ENCODE data around the gene RAB15. TPM values are rescaled to one million over a fixed set of nuclear protein-coding genes. Genes with fewer than 3 reads are reported as not detected.

The RAB15 gene
- total RNA-seq, 1 donor from 2014 or later, result 8.3 TPM

- Histone ChIP-seq H3K9me3 (no peaks in the 10 kb centered on the region), H3K27me3 (no peaks in the 10 kb centered on the region), H3K4me1 (peaks cover 23% of the 10 kb centered on the region), H3K36me3 (no peaks in the 10 kb centered on the region), H3K27ac (no peak overlapping the region), H3K4me3 (peak overlapping the region; percentile 18 to 25)
- DNase-seq (ENCODE audit: extremely low spot score in 2 of 2), result no peak
- intact Hi-C loops (cut with DNase I), result loop anchor here (10.0 kb wide), 2 partner anchors 151 to 841 kb away; no protein-coding TSS in a partner anchor
- TF ChIP-seq POLR2AphosphoS5 (IDR thresholded peaks at IDR 0.05; ENCODE audit: insufficient read depth in 1 of 2, low read depth in 1 of 2) (peak in 1 of 2 donors; percentile 34), CTCF (IDR thresholded peaks at IDR 0.05) (peak; percentile 45 to 90 (median 50)), POLR2A (IDR thresholded peaks at IDR 0.05) (no peak)
Observed at GRCh38 chr14:64983439-64984310, 11.5 kb upstream of the RAB15 start.

- no peaks in the 10 kb centered on the region for H3K36me3 ChIP-seq
- TF ChIP-seq POLR2AphosphoS5 (IDR thresholded peaks at IDR 0.05; ENCODE audit: insufficient read depth in 1 of 2, low read depth in 1 of 2) (no peak), CTCF (IDR thresholded peaks at IDR 0.05) (no peak), POLR2A (IDR thresholded peaks at IDR 0.05) (no peak)
- DNase-seq (ENCODE audit: extremely low spot score in 2 of 2), result no peak
- no peaks in the 10 kb centered on the region for H3K27me3 ChIP-seq
- peaks cover 4% of the 10 kb centered on the region for H3K4me1 ChIP-seq
- no peak overlapping the region for H3K4me3 ChIP-seq
- no peaks in the 10 kb centered on the region for H3K9me3 ChIP-seq
- intact Hi-C loops (cut with DNase I), result loop anchor here (10.0 kb wide), 2 partner anchors 155 to 845 kb away; no protein-coding TSS in a partner anchor
- H3K27ac ChIP-seq, result no peak overlapping the region
Observed at GRCh38 chr14:64979336-64980074, 7.4 kb upstream of the RAB15 start.

GRCh38 chr14:64974563-64974962, 2.4 kb upstream of the RAB15 start:
- H3K9me3 ChIP-seq, result no peaks in the 10 kb centered on the region
- no peak overlapping the region for H3K4me3 ChIP-seq
- H3K36me3 ChIP-seq, result no peaks in the 10 kb centered on the region
- H3K27ac ChIP-seq, result no peak overlapping the region
- no peaks in the 10 kb centered on the region for H3K27me3 ChIP-seq
- intact Hi-C loops (cut with DNase I), result no loop called here
- TF ChIP-seq POLR2A (IDR thresholded peaks at IDR 0.05) (no peak), POLR2AphosphoS5 (IDR thresholded peaks at IDR 0.05; ENCODE audit: insufficient read depth in 1 of 2, low read depth in 1 of 2) (no peak), CTCF (IDR thresholded peaks at IDR 0.05) (no peak)
- no peak for DNase-seq (ENCODE audit: extremely low spot score in 2 of 2)
- H3K4me1 ChIP-seq, result peaks cover 17% of the 10 kb centered on the region

- Histone ChIP-seq H3K27me3 (no peaks in the 10 kb centered on the region), H3K36me3 (no peaks in the 10 kb centered on the region), H3K4me3 (no peak overlapping the region), H3K4me1 (peaks cover 17% of the 10 kb centered on the region), H3K9me3 (no peaks in the 10 kb centered on the region), H3K27ac (no peak overlapping the region)
- DNase-seq (ENCODE audit: extremely low spot score in 2 of 2), result no peak
- intact Hi-C loops (cut with DNase I), result no loop called here
- TF ChIP-seq CTCF (IDR thresholded peaks at IDR 0.05) (no peak), POLR2AphosphoS5 (IDR thresholded peaks at IDR 0.05; ENCODE audit: insufficient read depth in 1 of 2, low read depth in 1 of 2) (no peak), POLR2A (IDR thresholded peaks at IDR 0.05) (no peak)
Observed at GRCh38 chr14:64973826-64974225, 1.7 kb upstream of the RAB15 start.
